ENCODE data around the gene CASQ2.

The CASQ2 gene

DNA sequence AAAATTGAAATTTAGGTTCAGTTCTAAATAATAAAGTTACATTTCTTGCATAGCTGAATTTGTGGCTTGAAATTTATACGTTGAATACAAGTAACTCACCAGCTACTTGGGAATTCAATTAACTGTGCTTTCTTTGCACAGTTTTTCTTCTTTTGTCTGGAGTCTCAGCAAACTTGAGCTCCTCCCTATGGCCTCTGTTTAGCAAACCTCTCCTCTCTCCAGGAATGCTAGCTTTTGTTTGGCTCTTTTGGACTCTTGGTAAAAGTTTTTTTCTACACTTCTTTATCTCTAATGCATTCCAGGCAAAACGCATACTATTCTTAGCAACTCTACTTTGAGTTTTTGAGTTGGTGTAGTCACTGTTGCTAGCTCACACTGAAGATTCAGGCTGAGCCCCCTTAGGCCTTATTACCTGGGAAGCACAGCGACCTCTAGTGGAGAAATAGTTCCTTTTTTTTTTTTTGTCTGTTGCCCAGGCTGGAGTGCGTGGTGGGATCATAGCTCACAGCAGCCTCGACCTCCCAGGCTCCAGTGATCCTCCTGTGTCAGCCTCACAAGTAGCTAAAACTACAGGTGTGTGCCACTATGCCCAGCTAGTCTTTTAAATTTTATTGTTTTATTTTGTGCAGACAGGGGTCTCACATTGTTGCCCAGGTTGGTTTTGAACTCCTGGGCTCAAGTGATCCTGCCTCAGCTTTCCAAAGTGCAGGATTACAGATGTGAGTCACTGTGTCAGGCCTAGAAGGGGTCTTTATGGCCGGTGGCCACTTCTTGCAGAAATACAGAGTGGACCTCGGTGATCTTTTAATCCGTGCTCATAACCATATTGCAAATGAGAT, 61.7 kb downstream of the CASQ2 start:
- Histone ChIP-seq H3K4me1 (ENCODE audit: low read length) (no peaks in the 10 kb centered on the region), H3K36me3 (replicated peaks; ENCODE audit: insufficient read depth, low read length) (no peaks in the 10 kb centered on the region), H3K9me2 (replicated peaks; ENCODE audit: insufficient read depth, low read length) (no peaks in the 10 kb centered on the region), H3F3A (ENCODE audit: insufficient read depth, low read length) (no peaks in the 10 kb centered on the region), H2AFZ (ENCODE audit: low read length) (no peak overlapping the region), H3K79me2 (ENCODE audit: low read length) (no peaks in the 10 kb centered on the region), H3K27me3 (replicated peaks; ENCODE audit: insufficient read depth, low read length) (no peaks in the 10 kb centered on the region), H3K9ac (ENCODE audit: low read length) (no peak overlapping the region), H4K20me1 (ENCODE audit: insufficient read depth, low read length) (no peaks in the 10 kb centered on the region), H3K4me2 (ENCODE audit: low read depth, low read length) (no peak overlapping the region), H3K27ac (ENCODE audit: low read length) (no peak overlapping the region), H3K9me3 (replicated peaks; ENCODE audit: insufficient read depth, low read length) (no peaks in the 10 kb centered on the region), H3K4me3 (ENCODE audit: low read length) (no peak overlapping the region)
- peak; percentile 8 for DNase-seq
- TF ChIP-seq EZH2 (optimal IDR thresholded peaks at IDR 0.05; ENCODE audit: low read depth, low read length) (no peak), CTCF (IDR thresholded peaks at IDR 0.05; ENCODE audit: low read length) (peak; percentile 46)

DNA sequence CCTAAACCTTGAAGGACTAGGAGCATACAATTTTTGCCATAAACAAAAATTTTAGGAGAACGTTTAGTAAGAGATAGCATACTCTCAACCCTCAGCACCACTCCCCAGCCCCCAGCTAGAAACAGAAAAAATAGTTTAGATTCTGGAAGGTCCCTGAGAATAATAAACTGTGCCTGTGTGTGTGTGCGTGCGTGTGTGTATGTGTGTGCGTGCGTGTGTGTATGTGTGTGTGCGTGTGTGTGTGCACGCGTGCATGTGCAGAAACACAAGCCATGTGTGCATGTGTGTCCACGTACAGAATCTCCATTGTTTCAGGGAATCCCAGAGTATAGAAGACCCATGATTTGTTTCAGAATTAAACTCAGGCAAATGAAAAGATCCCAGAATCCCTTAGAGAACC, 62.6 kb downstream of the CASQ2 start:
- H3K79me2 ChIP-seq (ENCODE audit: low read length) = no peaks in the 10 kb centered on the region
- no peak overlapping the region for H3K9ac ChIP-seq (ENCODE audit: low read length)

GRCh38 chr1:115705085-115705951, 63.2 kb downstream of the CASQ2 start:
- TF ChIP-seq EZH2phosphoT487 (IDR thresholded peaks at IDR 0.05; ENCODE audit: low read length) (no peak), EZH2 (optimal IDR thresholded peaks at IDR 0.05; ENCODE audit: low read depth, low read length) (no peak), CTCF (IDR thresholded peaks at IDR 0.05; ENCODE audit: low read length) (no peak)
- Histone ChIP-seq H3K79me2 (ENCODE audit: low read length) (no peaks in the 10 kb centered on the region), H3K4me1 (ENCODE audit: low read length) (no peaks in the 10 kb centered on the region), H3K9me2 (replicated peaks; ENCODE audit: insufficient read depth, low read length) (no peaks in the 10 kb centered on the region), H3K4me3 (ENCODE audit: low read length) (no peak overlapping the region), H3K9me3 (replicated peaks; ENCODE audit: insufficient read depth, low read length) (no peaks in the 10 kb centered on the region), H3K4me2 (ENCODE audit: low read depth, low read length) (no peak overlapping the region), H3K9ac (ENCODE audit: low read length) (no peak overlapping the region), H2AFZ (ENCODE audit: low read length) (no peak overlapping the region), H3K27ac (ENCODE audit: low read length) (no peak overlapping the region), H3K36me3 (replicated peaks; ENCODE audit: insufficient read depth, low read length) (no peaks in the 10 kb centered on the region), H4K20me1 (ENCODE audit: insufficient read depth, low read length) (no peaks in the 10 kb centered on the region), H3K27me3 (replicated peaks; ENCODE audit: insufficient read depth, low read length) (no peaks in the 10 kb centered on the region), H3F3A (ENCODE audit: insufficient read depth, low read length) (no peaks in the 10 kb centered on the region)
- DNase-seq = no peak

More for the DNA sequence above, 62.6 kb downstream of the CASQ2 start:
- H3F3A ChIP-seq (ENCODE audit: insufficient read depth, low read length) = no peaks in the 10 kb centered on the region
- H2AFZ ChIP-seq (ENCODE audit: low read length) = no peak overlapping the region
- no peaks in the 10 kb centered on the region for H3K9me3 ChIP-seq (replicated peaks; ENCODE audit: insufficient read depth, low read length)
- no peak overlapping the region for H3K4me3 ChIP-seq (ENCODE audit: low read length)
- H3K4me1 ChIP-seq (ENCODE audit: low read length) = no peaks in the 10 kb centered on the region
- no peaks in the 10 kb centered on the region for H3K9me2 ChIP-seq (replicated peaks; ENCODE audit: insufficient read depth, low read length)
- no peak for TF ChIP-seq EZH2 (optimal IDR thresholded peaks at IDR 0.05; ENCODE audit: low read depth, low read length)
- no peak for TF ChIP-seq EZH2phosphoT487 (IDR thresholded peaks at IDR 0.05; ENCODE audit: low read length)
- no peak for TF ChIP-seq CTCF (IDR thresholded peaks at IDR 0.05; ENCODE audit: low read length)
- no peaks in the 10 kb centered on the region for H4K20me1 ChIP-seq (ENCODE audit: insufficient read depth, low read length)
- no peaks in the 10 kb centered on the region for H3K27me3 ChIP-seq (replicated peaks; ENCODE audit: insufficient read depth, low read length)
- no peak overlapping the region for H3K27ac ChIP-seq (ENCODE audit: low read length)
- no peak overlapping the region for H3K4me2 ChIP-seq (ENCODE audit: low read depth, low read length)
- no peaks in the 10 kb centered on the region for H3K36me3 ChIP-seq (replicated peaks; ENCODE audit: insufficient read depth, low read length)
- no peak for DNase-seq

Measured in MM.1S (cell line).